GM19099 (cell line): ENCODE measurements around the gene PRKAG2.

Experiments
- POLR2A ChIP-seq: IDR thresholded peaks from 3 replicates; pipeline ENCODE4 v1.6.1; 2011; ENCODE audit warnings: low read depth; ENCODE audit not compliant: insufficient read length; ENCODE audit errors: extremely low read depth

Gene PRKAG2

GRCh38 chr7:151652111-151652510 is 224.8 kb downstream of the PRKAG2 start:
- TF ChIP-seq POLR2A = no peak

- TF ChIP-seq POLR2A = no peak
These were observed 226.8 kb downstream of the PRKAG2 start for GRCh38 chr7:151650161-151650560.

- TF ChIP-seq POLR2A = no peak
These were observed 228.5 kb downstream of the PRKAG2 start for GRCh38 chr7:151648429-151648828.

- no peak for TF ChIP-seq POLR2A
These were observed 229.0 kb downstream of the PRKAG2 start for GRCh38 chr7:151647874-151648273.

DNA sequence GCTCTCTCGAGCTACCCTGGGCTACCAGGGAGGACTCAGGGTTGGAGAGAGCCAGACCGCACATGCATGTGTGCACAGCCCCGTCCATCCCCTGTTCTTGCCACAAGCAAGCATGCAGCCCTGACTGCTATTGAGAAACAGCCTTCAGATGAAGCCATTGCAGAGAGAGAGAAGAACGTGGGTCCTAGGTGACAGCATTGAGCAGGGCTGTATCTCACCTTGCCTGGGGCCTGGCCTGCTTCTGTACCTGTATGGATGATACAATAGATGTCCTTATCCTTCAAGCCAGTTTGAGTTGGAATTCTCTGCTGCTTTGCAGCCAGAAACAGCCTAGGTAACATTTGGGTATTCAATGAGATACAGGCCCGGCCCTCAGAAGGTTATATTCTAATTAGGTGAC is 229.9 kb downstream of the PRKAG2 start:
- TF ChIP-seq POLR2A = no peak

- TF ChIP-seq POLR2A = no peak
These were observed 231.6 kb downstream of the PRKAG2 start for GRCh38 chr7:151645311-151645710.

GRCh38 chr7:151644554-151644953 is 232.4 kb downstream of the PRKAG2 start:
- TF ChIP-seq POLR2A = no peak

DNA sequence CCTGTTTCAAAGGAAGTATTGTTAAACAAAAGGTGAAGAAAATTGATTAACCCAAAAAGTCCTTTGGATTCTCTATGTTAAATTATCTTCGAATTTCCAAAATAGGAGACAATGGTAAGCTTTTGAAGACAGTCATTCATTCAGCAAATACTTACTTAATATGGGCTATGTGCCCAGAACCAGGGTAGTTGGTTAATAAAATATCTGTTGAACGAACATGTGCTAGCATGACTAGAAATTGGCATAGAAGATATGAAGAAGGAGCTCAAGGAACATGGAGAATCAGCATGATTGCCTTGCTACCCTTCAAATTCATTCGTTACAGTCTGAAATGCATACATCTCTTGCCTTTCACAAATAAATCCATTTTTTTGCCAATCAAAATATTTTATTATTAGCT is 234.2 kb downstream of the PRKAG2 start:
- no peak for TF ChIP-seq POLR2A

- no peak for TF ChIP-seq POLR2A
These were observed 235.3 kb downstream of the PRKAG2 start for GRCh38 chr7:151641587-151641986.

DNA sequence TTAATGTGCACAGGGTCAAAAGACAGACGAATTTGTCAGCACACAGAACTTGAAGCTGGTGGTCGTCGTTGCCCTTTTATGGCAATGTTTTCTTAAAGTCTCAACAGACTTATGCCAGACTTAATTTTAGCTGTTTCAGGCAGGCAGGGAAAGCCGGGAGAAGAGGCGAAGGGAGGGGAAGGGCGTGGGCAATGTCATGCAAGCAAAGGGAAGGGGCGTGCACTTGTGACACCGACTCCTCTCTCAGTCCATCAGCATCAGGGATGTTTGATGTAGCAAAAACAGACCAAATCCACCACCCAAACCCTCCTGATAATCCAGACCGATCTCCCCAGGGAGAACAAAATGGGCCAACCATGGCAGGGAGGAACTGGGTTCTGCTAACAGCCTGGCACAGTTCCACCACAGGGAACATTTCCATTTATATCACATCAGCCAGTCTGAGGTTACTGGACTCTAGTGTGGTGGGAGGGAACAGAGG is 239.1 kb downstream of the PRKAG2 start:
- no peak for TF ChIP-seq POLR2A

DNA sequence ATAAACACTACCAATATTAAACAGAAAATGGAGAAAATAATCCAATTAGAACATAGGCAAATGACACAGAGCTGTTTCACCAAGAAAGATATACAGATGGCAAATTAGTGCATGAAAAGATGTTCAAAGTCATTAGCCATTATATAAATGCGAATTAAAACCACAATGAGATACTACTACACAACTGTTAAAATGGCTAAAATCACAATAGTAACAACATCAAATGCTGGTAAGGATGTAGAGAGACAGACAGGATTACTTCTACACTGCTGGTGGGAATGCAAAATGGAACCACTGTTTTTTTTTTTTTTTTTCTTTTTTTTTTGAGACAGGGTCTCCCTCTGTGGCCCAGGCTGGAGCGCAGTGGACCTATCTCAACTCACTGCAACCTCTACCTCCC is 242.3 kb downstream of the PRKAG2 start:
- no peak for TF ChIP-seq POLR2A

- TF ChIP-seq POLR2A = no peak
These were observed 243.5 kb downstream of the PRKAG2 start for GRCh38 chr7:151633516-151633812.

- TF ChIP-seq POLR2A = peak; percentile 66
These were observed 244.0 kb downstream of the PRKAG2 start for GRCh38 chr7:151632750-151633515.

DNA sequence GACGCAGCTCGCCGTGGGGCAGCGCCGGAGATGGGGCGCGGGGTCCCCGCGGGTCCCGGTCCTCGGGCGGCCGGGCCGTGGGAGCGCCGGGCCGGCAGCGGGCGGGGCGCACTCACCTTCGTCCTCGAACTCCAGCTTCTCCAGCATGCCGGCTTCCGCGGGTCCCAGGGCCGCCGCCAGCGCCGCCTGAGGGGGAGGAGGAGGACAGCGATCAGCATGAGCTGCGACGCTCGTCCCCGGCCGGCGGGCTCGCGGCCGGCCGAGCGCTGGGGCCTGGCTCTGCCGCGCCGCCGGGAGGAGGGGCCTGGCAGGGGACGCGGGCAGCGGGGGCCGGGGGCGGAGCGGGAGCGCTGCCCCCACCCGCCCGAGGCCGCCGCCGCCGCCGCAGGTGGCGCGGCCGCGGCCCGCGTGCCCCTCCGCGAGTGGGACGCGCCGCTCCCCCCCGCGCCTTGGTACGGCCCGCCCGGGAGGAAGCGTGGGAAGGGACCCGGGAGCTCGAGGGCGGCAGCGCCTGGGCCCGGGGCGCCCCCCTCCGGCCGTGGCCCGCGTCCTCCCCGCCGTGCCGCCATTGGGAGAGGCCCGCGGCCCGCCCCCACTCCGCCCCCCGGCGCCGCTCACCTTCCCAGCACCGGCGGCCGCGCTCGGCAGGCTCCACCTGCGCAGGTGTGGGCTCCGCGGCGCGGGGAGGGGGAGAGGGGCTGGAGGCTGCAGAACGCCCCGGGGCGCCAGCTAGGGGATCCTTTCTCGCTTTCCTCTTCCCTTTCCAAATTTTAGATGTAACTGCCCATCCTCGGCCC is 244.8 kb downstream of the PRKAG2 start:
- TF ChIP-seq POLR2A = peak; percentile 60

- no peak for TF ChIP-seq POLR2A
These were observed 245.4 kb downstream of the PRKAG2 start for GRCh38 chr7:151631570-151631952.
